ENCODE results near the gene IFNB1. TPM values are rescaled to one million over a fixed set of nuclear protein-coding genes. Genes with fewer than 3 reads are reported as not detected.

Gene IFNB1
- total and polyA plus RNA-seq, 10 donors, result not detected

DNA sequence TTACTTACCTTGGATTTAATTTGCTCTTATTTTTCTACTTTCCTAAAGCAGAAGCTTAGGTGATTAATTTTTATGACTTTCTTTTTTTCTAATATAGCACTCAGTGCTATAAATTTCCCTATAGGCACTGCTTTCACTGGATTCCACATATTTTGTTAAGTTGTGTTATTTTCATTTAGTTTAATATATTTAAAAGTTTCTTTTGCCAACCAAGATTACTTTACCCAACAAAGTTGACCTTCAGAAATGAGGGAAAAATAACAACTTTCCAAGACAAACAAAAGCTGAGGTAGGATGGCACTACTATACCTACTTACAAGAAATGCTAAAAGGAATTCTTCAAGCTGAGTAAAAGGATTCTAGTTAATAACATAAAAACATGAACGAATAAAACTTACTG is 8.8 kb upstream of the IFNB1 start:
- H3K4me3 ChIP-seq, result no peak overlapping the region
- no peaks in the 10 kb centered on the region for H3K27me3 ChIP-seq (replicated peaks in 1 of 7)
- no peak overlapping the region for H3K27ac ChIP-seq
- no peaks in the 10 kb centered on the region for H3K36me3 ChIP-seq
- WGBS, 5 donors, result 91 to 97% (median 95%) methylated on average over 1 of the region's 1 CpG
- peaks cover 0 to 11% (median 4%) of the 10 kb centered on the region in 6 donors for H3K4me1 ChIP-seq
- peaks cover 0 to 25% (median 21%) of the 10 kb centered on the region in 8 donors for H3K9me3 ChIP-seq
- TF ChIP-seq POLR2A (IDR thresholded peaks at IDR 0.05), result no peak
- no peak for TF ChIP-seq CTCF (IDR thresholded peaks at IDR 0.05 in 8 of 11, conservative IDR thresholded peaks at IDR 0.05 in 3 of 11)
- TF ChIP-seq POLR2AphosphoS5 (IDR thresholded peaks at IDR 0.05), result no peak
- intact Hi-C loops (cut with DNase I; ENCODE audit: low total_unique reads), result no loop called here
- DNase-seq, result no peak

DNA sequence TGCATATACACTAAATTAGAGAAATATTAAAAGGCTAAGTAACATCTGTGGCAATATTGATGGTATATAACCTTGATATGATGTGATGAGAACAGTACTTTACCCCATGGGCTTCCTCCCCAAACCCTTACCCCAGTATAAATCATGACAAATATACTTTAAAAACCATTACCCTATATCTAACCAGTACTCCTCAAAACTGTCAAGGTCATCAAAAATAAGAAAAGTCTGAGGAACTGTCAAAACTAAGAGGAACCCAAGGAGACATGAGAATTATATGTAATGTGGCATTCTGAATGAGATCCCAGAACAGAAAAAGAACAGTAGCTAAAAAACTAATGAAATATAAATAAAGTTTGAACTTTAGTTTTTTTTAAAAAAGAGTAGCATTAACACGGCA is 7.3 kb upstream of the IFNB1 start:
- intact Hi-C loops (cut with DNase I; ENCODE audit: low total_unique reads), result no loop called here
- Histone ChIP-seq H3K27ac (no peak overlapping the region), H3K36me3 (no peaks in the 10 kb centered on the region), H3K9me3 (peaks cover 0 to 25% (median 21%) of the 10 kb centered on the region in 8 donors), H3K27me3 (replicated peaks in 1 of 7) (no peaks in the 10 kb centered on the region), H3K4me3 (no peak overlapping the region), H3K4me1 (peaks cover 0 to 11% (median 4%) of the 10 kb centered on the region in 6 donors)
- WGBS, 5 donors, result 82 to 95% (median 85%) methylated on average over 1 of the region's 1 CpG
- DNase-seq, result no peak
- no peak for TF ChIP-seq CTCF (IDR thresholded peaks at IDR 0.05 in 8 of 11, conservative IDR thresholded peaks at IDR 0.05 in 3 of 11)
- no peak for TF ChIP-seq POLR2AphosphoS5 (IDR thresholded peaks at IDR 0.05)
- TF ChIP-seq POLR2A (IDR thresholded peaks at IDR 0.05), result no peak

DNA sequence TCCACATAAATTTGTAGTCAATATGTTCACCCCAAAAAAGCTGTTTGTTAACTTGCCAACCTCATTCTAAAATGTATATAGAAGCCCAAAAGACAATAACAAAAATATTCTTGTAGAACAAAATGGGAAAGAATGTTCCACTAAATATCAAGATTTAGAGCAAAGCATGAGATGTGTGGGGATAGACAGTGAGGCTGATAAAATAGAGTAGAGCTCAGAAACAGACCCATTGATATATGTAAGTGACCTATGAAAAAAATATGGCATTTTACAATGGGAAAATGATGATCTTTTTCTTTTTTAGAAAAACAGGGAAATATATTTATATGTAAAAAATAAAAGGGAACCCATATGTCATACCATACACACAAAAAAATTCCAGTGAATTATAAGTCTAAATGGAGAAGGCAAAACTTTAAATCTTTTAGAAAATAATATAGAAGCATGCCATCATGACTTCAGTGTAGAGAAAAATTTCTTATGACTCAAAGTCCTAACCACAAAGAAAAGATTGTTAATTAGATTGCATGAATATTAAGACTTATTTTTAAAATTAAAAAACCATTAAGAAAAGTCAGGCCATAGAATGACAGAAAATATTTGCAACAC is 6.6 kb upstream of the IFNB1 start:
- Histone ChIP-seq H3K4me1 (peaks cover 0 to 11% (median 4%) of the 10 kb centered on the region in 6 donors), H3K36me3 (no peaks in the 10 kb centered on the region)
- TF ChIP-seq POLR2AphosphoS5 (IDR thresholded peaks at IDR 0.05), result no peak

GRCh38 chr9:21082671-21083070 is 4.9 kb upstream of the IFNB1 start:
- H3K27me3 ChIP-seq (replicated peaks in 1 of 7), result no peaks in the 10 kb centered on the region
- no peaks in the 10 kb centered on the region for H3K36me3 ChIP-seq
- H3K27ac ChIP-seq, result no peak overlapping the region
- peaks cover 0 to 23% (median 19%) of the 10 kb centered on the region in 8 donors for H3K9me3 ChIP-seq
- intact Hi-C loops (cut with DNase I; ENCODE audit: low total_unique reads), result no loop called here
- no peak for TF ChIP-seq CTCF (IDR thresholded peaks at IDR 0.05 in 8 of 11, conservative IDR thresholded peaks at IDR 0.05 in 3 of 11)
- no peak for TF ChIP-seq POLR2A (IDR thresholded peaks at IDR 0.05)
- no peak for TF ChIP-seq POLR2AphosphoS5 (IDR thresholded peaks at IDR 0.05)
- DNase-seq, result no peak
- H3K4me3 ChIP-seq, result no peak overlapping the region
- peaks cover 0 to 11% (median 4%) of the 10 kb centered on the region in 6 donors for H3K4me1 ChIP-seq
- WGBS, 5 donors, result 59 to 70% (median 67%) methylated on average over 4 of the region's 4 CpGs

More for the DNA sequence above, 6.6 kb upstream of the IFNB1 start:
- H3K4me3 ChIP-seq, result no peak overlapping the region
- H3K27me3 ChIP-seq (replicated peaks in 1 of 7), result no peaks in the 10 kb centered on the region
- DNase-seq, result no peak
- no peak overlapping the region for H3K27ac ChIP-seq
- H3K9me3 ChIP-seq, result peaks cover 0 to 25% (median 21%) of the 10 kb centered on the region in 8 donors
- intact Hi-C loops (cut with DNase I; ENCODE audit: low total_unique reads), result no loop called here

All from spleen (tissue), 11 donors.